Activated CD8-positive, alpha-beta memory T cell treated with anti-CD3 and anti-CD28 coated beads, Interleukin-2, amount 50 U/mL, for 1 hour (primary cell): Measurements from ENCODE around the gene WDR38.

Source experiments
- DNase-seq: peaks from one replicate; pipeline ENCODE4 v3.0.0-alpha.2; 2020; ENCODE audit errors: extremely low read depth

The WDR38 gene

GRCh38 chr9:124881138-124881743 lies 28.0 kb downstream of the WDR38 start:
- DNase-seq = no peak

DNA sequence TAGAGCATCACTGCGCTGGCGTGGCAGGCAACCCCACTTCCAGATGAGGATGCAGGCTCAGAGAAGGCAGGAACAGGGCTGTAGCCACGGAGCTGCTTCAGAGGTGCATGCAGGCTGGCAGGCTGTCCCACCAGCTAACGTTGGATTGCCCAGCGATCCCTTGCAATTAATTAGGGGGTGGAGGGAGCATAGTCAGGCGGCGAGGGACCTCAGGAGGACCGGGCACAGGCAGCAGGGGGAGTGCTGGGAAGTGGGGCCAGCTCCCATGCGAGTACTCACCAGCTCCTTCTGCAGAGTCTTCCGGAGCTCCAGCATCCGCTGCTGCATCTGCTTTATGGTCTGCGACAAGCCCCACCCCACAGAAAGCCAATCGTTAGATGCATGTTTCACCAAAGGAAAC lies 29.0 kb downstream of the WDR38 start:
- DNase-seq = no peak

DNA sequence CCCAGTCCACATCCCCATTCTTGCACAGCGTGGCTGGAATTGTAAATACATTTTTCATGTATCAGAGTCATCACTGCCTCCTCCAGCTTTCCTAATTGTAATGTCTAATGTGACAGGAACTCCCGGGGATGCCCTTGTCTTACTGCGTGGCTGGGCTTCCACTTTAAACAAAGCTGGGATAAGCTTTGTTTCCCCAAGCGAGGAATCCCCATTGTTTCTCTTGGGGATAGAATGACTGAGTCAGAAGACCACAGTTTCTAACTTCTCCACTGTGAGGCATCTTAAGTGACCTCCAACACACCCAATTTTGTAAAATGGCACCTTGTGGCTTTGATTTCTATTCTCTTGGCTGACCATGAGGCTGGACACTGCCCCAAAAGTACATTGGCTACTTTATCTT lies 31.1 kb downstream of the WDR38 start:
- DNase-seq = no peak

DNA sequence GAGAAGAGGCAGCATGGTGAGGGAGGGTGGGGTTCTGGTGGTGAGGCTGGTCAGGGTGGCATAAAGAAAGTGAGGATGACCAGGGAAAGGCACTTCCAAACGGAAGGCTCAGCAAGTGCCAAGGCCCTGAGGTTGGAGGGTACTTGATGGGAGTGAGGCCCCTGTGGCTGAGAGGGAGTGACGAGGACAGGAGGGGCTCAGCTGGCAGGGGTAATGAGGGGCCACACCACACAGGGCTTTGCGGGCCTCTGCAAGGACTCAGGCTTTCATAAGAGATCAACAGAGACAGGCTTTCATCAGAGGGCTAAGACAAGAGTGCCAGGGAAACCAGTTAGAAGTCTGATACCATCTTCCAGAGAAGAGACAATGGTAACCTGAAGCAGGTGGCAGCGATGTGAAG lies 32.3 kb downstream of the WDR38 start:
- DNase-seq = no peak

DNA sequence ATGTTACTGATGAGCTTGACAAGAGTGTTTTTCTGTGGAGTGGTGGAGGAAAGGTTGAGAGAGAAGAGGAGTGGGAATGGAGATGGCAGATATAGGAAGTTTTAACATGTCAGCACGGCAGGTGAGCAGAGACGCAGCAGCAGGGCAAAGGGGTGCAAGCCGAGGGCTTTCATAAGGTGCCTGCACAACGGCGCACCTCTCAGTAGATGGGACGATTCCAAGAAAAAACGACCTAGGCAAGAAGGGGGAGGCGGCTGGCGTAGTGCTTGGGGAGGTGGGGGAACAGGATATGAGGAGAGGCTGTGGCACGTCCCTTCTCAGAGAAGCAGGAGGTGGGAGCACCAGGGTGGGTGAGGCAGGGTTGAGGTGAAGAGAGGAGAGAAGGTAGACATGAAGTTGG lies 33.2 kb downstream of the WDR38 start:
- DNase-seq = no peak

- DNase-seq = no peak
Measured at GRCh38 chr9:124886866-124887492, 33.7 kb downstream of the WDR38 start.

DNA sequence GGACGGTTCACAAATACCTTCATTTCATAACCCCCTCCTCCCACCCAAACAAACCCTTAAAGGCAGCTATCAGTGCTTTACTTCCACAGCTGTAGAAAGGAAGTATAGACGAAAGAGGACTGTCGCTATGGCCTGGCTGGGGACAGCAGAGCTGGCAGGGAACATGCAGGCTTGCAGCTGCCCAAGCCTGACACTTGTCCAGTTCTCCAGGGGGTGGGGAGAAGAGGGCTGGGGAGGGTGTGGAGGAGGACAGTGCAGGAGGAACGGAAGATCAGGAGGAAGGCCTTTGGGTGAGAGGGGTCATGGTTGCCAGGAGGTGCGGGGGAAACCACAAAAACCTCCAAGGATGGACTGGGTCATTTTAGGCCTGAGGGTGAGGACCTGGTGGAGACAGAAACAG lies 34.6 kb downstream of the WDR38 start:
- no peak for DNase-seq

GRCh38 chr9:124889006-124889405 lies 35.7 kb downstream of the WDR38 start:
- no peak for DNase-seq

GRCh38 chr9:124890179-124890578 lies 36.9 kb downstream of the WDR38 start:
- DNase-seq = no peak

- no peak for DNase-seq
Measured at GRCh38 chr9:124894035-124894740, 40.9 kb downstream of the WDR38 start.

DNA sequence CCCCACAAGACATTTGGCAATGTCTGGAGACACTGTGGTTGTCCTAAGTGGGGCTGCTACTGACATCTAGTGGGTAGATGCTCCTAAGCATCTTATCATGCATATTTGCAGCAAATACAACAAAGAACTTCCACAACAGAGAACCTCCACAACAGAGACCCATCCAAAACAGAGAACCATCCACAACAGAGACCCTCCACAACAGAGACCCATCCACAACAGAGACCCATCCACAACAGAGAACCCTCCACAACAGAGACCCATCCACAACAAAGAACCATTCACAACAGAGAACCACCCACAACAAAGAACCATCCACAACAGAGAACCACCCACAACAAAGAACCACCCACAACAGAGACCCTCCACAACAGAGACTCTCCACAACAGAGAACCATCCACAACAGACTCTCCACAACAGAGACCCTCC lies 41.5 kb downstream of the WDR38 start:
- no peak for DNase-seq

DNA sequence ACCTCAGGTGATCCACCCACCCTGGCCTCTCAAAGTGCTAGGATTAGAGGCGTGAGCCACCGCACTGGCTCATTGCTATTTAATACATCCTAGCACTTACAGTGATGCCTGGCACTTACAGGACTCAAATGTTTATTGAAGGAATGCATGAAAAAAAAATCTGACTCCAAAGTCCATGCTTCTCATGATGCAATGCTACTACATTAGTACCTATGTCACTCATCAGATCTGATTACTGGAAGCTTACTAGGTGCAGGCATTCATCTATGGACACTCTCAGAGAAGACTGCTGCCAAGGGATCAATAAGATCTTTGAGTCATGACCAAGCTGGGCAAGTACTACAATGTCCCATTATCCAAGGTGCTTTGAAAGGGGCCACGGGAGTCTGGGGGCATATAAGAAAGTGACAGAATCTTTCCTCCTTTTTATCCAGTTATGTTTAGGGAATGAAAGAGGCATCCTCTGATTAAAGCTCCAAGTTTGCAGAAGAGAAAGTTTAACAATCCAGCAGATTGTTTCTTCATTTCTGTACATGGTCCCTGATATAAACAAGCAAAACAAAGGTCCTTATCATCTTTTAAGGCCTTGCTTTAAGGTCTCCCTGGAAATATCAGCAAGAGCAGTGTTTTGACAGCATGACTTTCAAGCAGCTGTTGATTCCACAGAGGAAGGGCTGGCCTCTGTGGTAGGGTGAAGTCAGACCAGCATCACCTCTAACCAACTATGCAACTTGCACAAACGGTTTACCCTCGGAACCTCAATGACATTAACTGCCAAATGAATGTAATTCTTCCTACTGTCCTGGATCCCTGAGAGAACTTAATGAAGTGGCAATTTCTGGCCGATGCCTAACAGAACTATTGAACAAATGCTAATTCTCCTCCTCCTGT lies 44.6 kb downstream of the WDR38 start:
- no peak for DNase-seq

DNA sequence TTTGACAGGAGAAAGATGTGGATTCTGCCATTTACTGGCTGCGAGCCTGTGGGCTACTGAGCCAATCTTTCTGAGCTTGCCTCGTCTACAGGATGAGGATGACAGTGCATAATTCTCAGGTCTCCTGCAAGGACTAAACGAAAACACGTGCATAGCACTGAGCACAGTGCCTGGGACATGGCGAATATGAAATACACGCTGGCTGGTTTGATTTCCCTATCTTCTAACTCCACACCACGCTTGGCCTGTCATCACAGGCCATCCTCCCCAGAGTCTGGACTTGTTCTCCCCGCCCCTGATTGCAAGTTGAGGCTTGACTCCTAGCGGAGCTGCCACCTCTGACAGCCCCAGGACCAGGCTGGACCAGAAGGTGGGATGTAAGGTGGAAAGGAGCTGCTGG lies 46.6 kb downstream of the WDR38 start:
- DNase-seq = no peak

- no peak for DNase-seq
Measured at GRCh38 chr9:124906966-124907365, 53.7 kb downstream of the WDR38 start.
